Measurements from ENCODE around the gene CYB561D1. TPM values are rescaled to one million over a fixed set of nuclear protein-coding genes. Genes with fewer than 3 reads are reported as not detected.

Gene CYB561D1
- total and polyA plus RNA-seq, 10 of the 15 experiments (the other 5 are each of a cell fraction or from before 2014, with no cell fraction given): 0.68 to 9.0 (median 3.3) TPM

DNA sequence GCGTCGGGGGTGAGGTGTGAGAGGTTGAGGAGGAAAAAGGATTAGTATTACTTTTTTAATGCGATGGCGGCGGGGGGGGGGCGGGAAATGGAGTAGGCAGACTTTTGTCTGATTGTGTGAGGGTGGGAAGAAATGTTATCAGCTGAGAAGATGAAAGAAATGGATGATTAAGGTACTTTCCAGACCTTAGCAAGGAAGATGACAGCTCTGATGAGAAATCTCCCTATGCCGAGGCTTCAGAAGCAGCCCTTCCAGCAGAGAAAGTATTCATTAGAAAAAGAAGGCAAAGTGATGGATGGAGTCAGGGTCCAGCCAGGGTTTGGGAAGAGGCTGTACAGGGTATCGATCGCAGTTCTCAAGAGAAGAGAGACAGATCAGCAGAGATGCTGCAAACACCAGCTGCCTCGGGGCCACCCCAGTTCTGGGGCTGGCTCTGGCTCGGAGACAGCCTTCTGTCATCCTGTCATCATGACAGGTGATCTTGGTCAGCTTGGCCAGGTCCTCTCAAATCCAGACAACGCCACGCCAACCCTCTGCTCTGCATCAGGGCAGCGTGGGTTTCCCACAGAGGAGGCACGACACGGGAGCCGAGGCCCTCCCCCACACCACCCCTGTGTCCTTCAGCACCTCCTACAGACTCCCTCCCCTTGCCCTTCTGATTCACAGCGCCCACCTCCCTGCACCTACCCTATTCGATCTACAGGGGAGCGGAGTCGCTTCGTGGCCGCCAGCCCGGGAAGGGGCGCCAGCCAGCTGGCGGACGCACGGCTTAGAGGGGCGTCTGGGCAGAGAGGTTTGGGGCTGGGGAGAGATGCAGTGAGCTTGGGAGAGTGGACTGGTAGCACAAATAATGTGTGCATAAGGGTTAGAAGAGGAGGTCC lies 10.9 kb upstream of the CYB561D1 start:
- RAD21 ChIA-PET (ENCODE audit: unreplicated experiment): interaction anchor here (0.7 to 2.2 kb wide), 10 partner anchors 23 to 502 kb away, joined by 3 to 21 read pairs (median 4); partner anchors contain the start of genes AHCYL1 and GNAI3
- Histone ChIP-seq H3K4me1 (ENCODE audit: control insufficient read depth, insufficient read depth, low read length) (peaks cover 10% of the 10 kb centered on the region), H3K9me3 (replicated peaks; ENCODE audit: control insufficient read depth, insufficient read depth, low read length) (no peaks in the 10 kb centered on the region), H3K9ac (ENCODE audit: control insufficient read depth, insufficient read depth, low read length) (no peak overlapping the region), H3K27me3 (replicated peaks in 1 of 2; ENCODE audit: control insufficient read depth in 2 of 2, insufficient read depth in 2 of 2, low read length in 1 of 2) (peaks cover 0 to 3% of the 10 kb centered on the region in 2 experiments; a peak in 3 of 4 replicates), H3K4me3 (peak overlapping the region; percentile 74), H3K4me2 (ENCODE audit: control insufficient read depth, insufficient read depth) (peak overlapping the region; percentile 99), H2AFZ (ENCODE audit: control insufficient read depth, low read depth, low read length) (peak overlapping the region; percentile 83), H4K20me1 (ENCODE audit: control insufficient read depth, insufficient read depth) (no peaks in the 10 kb centered on the region), H3K27ac (ENCODE audit: control insufficient read depth, insufficient read depth) (no peak overlapping the region), H3K36me3 (ENCODE audit: control insufficient read depth in 2 of 2, insufficient read depth in 2 of 2, low read length in 1 of 2) (no peaks in the 10 kb centered on the region; a peak in 2 of 4 replicates), H3K79me2 (ENCODE audit: control insufficient read depth, insufficient read depth, low read length) (peaks cover 9% of the 10 kb centered on the region)
- FAIRE-seq (peak; percentile 78), DNase-seq (ENCODE audit: low read depth, low spot score) (no peak), ATAC-seq (peak; percentile 46)
- CTCF ChIA-PET: interaction anchor here (0.7 to 5.7 kb wide), 9 partner anchors 7 to 734 kb away, joined by 3 to 91 read pairs (median 3); partner anchors contain the start of genes AHCYL1, CYB561D1 and PSRC1
- WGBS (ENCODE audit: insufficient coverage, insufficient replicate concordance, low lambda C conversion rate, missing lambda C conversion rate): 9% methylated on average over 22 of the region's 29 CpGs
- in situ Hi-C loops (cut with MboI): no loop called here
- BruUV-seq (replicated peaks): no TSS peak
- POLR2A ChIA-PET: interaction anchor here (0.6 to 4.8 kb wide), 13 partner anchors 10 to 383 kb away, joined by 3 to 26 read pairs (median 4); partner anchors contain the start of genes GNAI3 and PSMA5
- intact Hi-C loops (cut with micrococcal nuclease; ENCODE audit: unreplicated experiment): loop anchor here (1.0 kb wide), 1 partner anchor 57 kb away; the partner anchor contains the start of gene PSMA5
- SMC1A ChIA-PET (ENCODE audit: uncharacterized antibody, unreplicated experiment): interaction anchor here (0.6 to 5.0 kb wide), 5 partner anchors 22 to 63 kb away, joined by 3 to 55 read pairs (median 3); no protein-coding TSS in a partner anchor
- TF ChIP-seq TCF3 (IDR thresholded peaks at IDR 0.05; ENCODE audit: borderline replicate concordance, insufficient read depth, low read depth, low read length): no peak
- TF ChIP-seq TCF7 (IDR thresholded peaks at IDR 0.05; ENCODE audit: borderline replicate concordance): no peak
- no peak for TF ChIP-seq RCOR1 (conservative IDR thresholded peaks at IDR 0.05; ENCODE audit: low read depth, low read length)
- no peak for TF ChIP-seq SMC3 (IDR thresholded peaks at IDR 0.05; ENCODE audit: borderline replicate concordance, low read length)
- no peak for TF ChIP-seq CBX5 (IDR thresholded peaks at IDR 0.05; ENCODE audit: low read depth)
- TF ChIP-seq STAT1 (conservative IDR thresholded peaks at IDR 0.05): no peak
- no peak for TF ChIP-seq POLR2A (IDR thresholded peaks at IDR 0.05; ENCODE audit: low read depth, low read length)
- TF ChIP-seq, protein P1, sequence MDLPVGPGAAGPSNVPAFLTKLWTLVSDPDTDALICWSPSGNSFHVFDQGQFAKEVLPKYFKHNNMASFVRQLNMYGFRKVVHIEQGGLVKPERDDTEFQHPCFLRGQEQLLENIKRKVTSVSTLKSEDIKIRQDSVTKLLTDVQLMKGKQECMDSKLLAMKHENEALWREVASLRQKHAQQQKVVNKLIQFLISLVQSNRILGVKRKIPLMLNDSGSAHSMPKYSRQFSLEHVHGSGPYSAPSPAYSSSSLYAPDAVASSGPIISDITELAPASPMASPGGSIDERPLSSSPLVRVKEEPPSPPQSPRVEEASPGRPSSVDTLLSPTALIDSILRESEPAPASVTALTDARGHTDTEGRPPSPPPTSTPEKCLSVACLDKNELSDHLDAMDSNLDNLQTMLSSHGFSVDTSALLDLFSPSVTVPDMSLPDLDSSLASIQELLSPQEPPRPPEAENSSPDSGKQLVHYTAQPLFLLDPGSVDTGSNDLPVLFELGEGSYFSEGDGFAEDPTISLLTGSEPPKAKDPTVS (IDR thresholded peaks at IDR 0.05; ENCODE audit: low read depth, low read length): no peak
- TF ChIP-seq EGR1 (IDR thresholded peaks at IDR 0.05; ENCODE audit: borderline replicate concordance in 1 of 2, low read depth in 2 of 2, low read length in 2 of 2): 0 out of 3 replicates have a peak, but pooled peaks of 1 of the 2 experiments have one; percentile 0
- TF ChIP-seq ZNF384 (IDR thresholded peaks at IDR 0.05; ENCODE audit: borderline replicate concordance, low read depth, low read length): no peak
- no peak for TF ChIP-seq ZNF217 (IDR thresholded peaks at IDR 0.05)
- 0 out of 2 replicates have a peak, but pooled peaks have one; percentile 9 for TF ChIP-seq SMARCA5 (IDR thresholded peaks at IDR 0.05)
- no peak for TF ChIP-seq ZZZ3 (IDR thresholded peaks at IDR 0.05; ENCODE audit: control insufficient read depth, insufficient read length, low read depth)
- TF ChIP-seq CBFB (IDR thresholded peaks at IDR 0.05; ENCODE audit: low read depth): no peak
- TF ChIP-seq HDGF (IDR thresholded peaks at IDR 0.05): peak; percentile 78; the same call in 1 of the 2 replicates
- TF ChIP-seq BHLHE40 (IDR thresholded peaks at IDR 0.05; ENCODE audit: borderline replicate concordance in 1 of 2, low read depth in 2 of 2, low read length in 1 of 2): no peak
- TF ChIP-seq, protein P2, sequence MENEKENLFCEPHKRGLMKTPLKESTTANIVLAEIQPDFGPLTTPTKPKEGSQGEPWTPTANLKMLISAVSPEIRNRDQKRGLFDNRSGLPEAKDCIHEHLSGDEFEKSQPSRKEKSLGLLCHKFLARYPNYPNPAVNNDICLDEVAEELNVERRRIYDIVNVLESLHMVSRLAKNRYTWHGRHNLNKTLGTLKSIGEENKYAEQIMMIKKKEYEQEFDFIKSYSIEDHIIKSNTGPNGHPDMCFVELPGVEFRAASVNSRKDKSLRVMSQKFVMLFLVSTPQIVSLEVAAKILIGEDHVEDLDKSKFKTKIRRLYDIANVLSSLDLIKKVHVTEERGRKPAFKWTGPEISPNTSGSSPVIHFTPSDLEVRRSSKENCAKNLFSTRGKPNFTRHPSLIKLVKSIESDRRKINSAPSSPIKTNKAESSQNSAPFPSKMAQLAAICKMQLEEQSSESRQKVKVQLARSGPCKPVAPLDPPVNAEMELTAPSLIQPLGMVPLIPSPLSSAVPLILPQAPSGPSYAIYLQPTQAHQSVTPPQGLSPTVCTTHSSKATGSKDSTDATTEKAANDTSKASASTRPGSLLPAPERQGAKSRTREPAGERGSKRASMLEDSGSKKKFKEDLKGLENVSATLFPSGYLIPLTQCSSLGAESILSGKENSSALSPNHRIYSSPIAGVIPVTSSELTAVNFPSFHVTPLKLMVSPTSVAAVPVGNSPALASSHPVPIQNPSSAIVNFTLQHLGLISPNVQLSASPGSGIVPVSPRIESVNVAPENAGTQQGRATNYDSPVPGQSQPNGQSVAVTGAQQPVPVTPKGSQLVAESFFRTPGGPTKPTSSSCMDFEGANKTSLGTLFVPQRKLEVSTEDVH (IDR thresholded peaks at IDR 0.05; ENCODE audit: low read depth, partially characterized antibody): no peak
